ENCODE measurements around the gene OR4K2. TPM values are rescaled to one million over a fixed set of nuclear protein-coding genes. Genes with fewer than 3 reads are reported as not detected.

The OR4K2 gene
- total and polyA plus RNA-seq, 5 donors from 2014 or later, result not detected

- no peaks in the 10 kb centered on the region for H3K27me3 Mint-ChIP-seq
- Histone ChIP-seq H3K36me3 (ENCODE audit: control insufficient read depth, insufficient read depth, low read length) (no peaks in the 10 kb centered on the region), H3K27ac (ENCODE audit: insufficient read depth, low read length, poor library complexity, severe bottlenecking) (no peak overlapping the region), H3K9me3 (ENCODE audit: control insufficient read depth in 2 of 2, low read length in 2 of 2) (no peaks in the 10 kb centered on the region), H3K4me3 (ENCODE audit: low read depth, low read length) (no peak overlapping the region), H3K4me1 (ENCODE audit: control insufficient read depth, insufficient read depth, low read length, poor library complexity, severe bottlenecking) (no peaks in the 10 kb centered on the region), H3K27me3 (ENCODE audit: control insufficient read depth, insufficient read depth, low read length) (no peaks in the 10 kb centered on the region)
- H3K4me1 Mint-ChIP-seq, result no peaks in the 10 kb centered on the region
- no peak overlapping the region for H3K27ac Mint-ChIP-seq
- H3K4me3 Mint-ChIP-seq, result no peak overlapping the region
- ATAC-seq (ENCODE audit: low read depth in 2 of 2) (no peak), DNase-seq (no peak)
- no peaks in the 10 kb centered on the region for H3K36me3 Mint-ChIP-seq
- H3K9me3 Mint-ChIP-seq, result peaks cover 0 to 1% (median 0%) of the 10 kb centered on the region in 7 donors
Observed at GRCh38 chr14:19917955-19918518, 43.1 kb downstream of the OR4K2 start.

- Histone ChIP-seq H3K4me1 (ENCODE audit: control insufficient read depth, insufficient read depth, low read length, poor library complexity, severe bottlenecking) (no peaks in the 10 kb centered on the region), H3K4me3 (ENCODE audit: low read depth, low read length) (no peak overlapping the region), H3K27me3 (ENCODE audit: control insufficient read depth, insufficient read depth, low read length) (no peaks in the 10 kb centered on the region), H3K36me3 (ENCODE audit: control insufficient read depth, insufficient read depth, low read length) (no peaks in the 10 kb centered on the region), H3K9me3 (ENCODE audit: control insufficient read depth in 2 of 2, low read length in 2 of 2) (no peaks in the 10 kb centered on the region), H3K27ac (ENCODE audit: insufficient read depth, low read length, poor library complexity, severe bottlenecking) (no peak overlapping the region)
- H3K9me3 Mint-ChIP-seq, result peaks cover 0 to 1% (median 0%) of the 10 kb centered on the region in 7 donors
- no peak overlapping the region for H3K27ac Mint-ChIP-seq
- H3K27me3 Mint-ChIP-seq, result no peaks in the 10 kb centered on the region
- no peaks in the 10 kb centered on the region for H3K4me1 Mint-ChIP-seq
- no peaks in the 10 kb centered on the region for H3K36me3 Mint-ChIP-seq
- no peak for ATAC-seq (ENCODE audit: low read depth in 2 of 2)
- H3K4me3 Mint-ChIP-seq, result no peak overlapping the region
- DNase-seq, result no peak
Observed at GRCh38 chr14:19918553-19919264, 43.8 kb downstream of the OR4K2 start.

GRCh38 chr14:19920021-19920657 is 45.2 kb downstream of the OR4K2 start, which contains the start of gene OR4K5:
Gene OR4K5 (plus strand): TSS chr14:19920607. CDS start chr14:19920607, 0 bp downstream.
- Histone ChIP-seq H3K9me3 (ENCODE audit: control insufficient read depth in 2 of 2, low read length in 2 of 2) (no peaks in the 10 kb centered on the region), H3K27ac (ENCODE audit: insufficient read depth, low read length, poor library complexity, severe bottlenecking) (no peak within 1 kb of the TSS), H3K4me3 (ENCODE audit: low read depth, low read length) (no peak within 1 kb of the TSS), H3K27me3 (ENCODE audit: control insufficient read depth, insufficient read depth, low read length) (no peaks in the 10 kb centered on the region), H3K4me1 (ENCODE audit: control insufficient read depth, insufficient read depth, low read length, poor library complexity, severe bottlenecking) (no peaks in the 10 kb centered on the region), H3K36me3 (ENCODE audit: control insufficient read depth, insufficient read depth, low read length) (no peaks in the 10 kb centered on the region)
- no peak within 1 kb of the TSS for H3K4me3 Mint-ChIP-seq
- H3K27me3 Mint-ChIP-seq, result no peaks in the 10 kb centered on the region
- no peaks in the 10 kb centered on the region for H3K4me1 Mint-ChIP-seq
- peaks cover 0 to 3% (median 0%) of the 10 kb centered on the region in 7 donors for H3K9me3 Mint-ChIP-seq
- DNase-seq, result no peak
- no peak within 1 kb of the TSS for H3K27ac Mint-ChIP-seq
- ATAC-seq (ENCODE audit: low read depth in 2 of 2), result no peak
- no peaks in the 10 kb centered on the region for H3K36me3 Mint-ChIP-seq

- Histone ChIP-seq H3K4me1 (ENCODE audit: control insufficient read depth, insufficient read depth, low read length, poor library complexity, severe bottlenecking) (no peaks in the 10 kb centered on the region), H3K9me3 (ENCODE audit: control insufficient read depth in 2 of 2, low read length in 2 of 2) (no peaks in the 10 kb centered on the region), H3K4me3 (ENCODE audit: low read depth, low read length) (no peak within 1 kb of the TSS), H3K27me3 (ENCODE audit: control insufficient read depth, insufficient read depth, low read length) (no peaks in the 10 kb centered on the region), H3K27ac (ENCODE audit: insufficient read depth, low read length, poor library complexity, severe bottlenecking) (no peak within 1 kb of the TSS), H3K36me3 (ENCODE audit: control insufficient read depth, insufficient read depth, low read length) (no peaks in the 10 kb centered on the region)
- Mint-ChIP-seq H3K36me3 (no peaks in the 10 kb centered on the region), H3K27ac (no peak within 1 kb of the TSS), H3K9me3 (peaks cover 0 to 9% (median 0%) of the 10 kb centered on the region in 7 donors), H3K4me3 (no peak within 1 kb of the TSS), H3K27me3 (no peaks in the 10 kb centered on the region), H3K4me1 (peaks cover 0 to 5% (median 0%) of the 10 kb centered on the region in 4 donors)
- ATAC-seq (ENCODE audit: low read depth in 2 of 2) (no peak), DNase-seq (no peak)
Observed at GRCh38 chr14:19930617-19931016, 55.7 kb downstream of the OR4K2 start, which contains the start of gene OR4K1. Gene OR4K1 (plus strand): TSS chr14:19930917. CDS start chr14:19935667, 4,750 bp downstream.

Other genes with a start within 250 kb of the OR4K2 start
- not detected for gene OR11H2, start 161.3 kb upstream of the OR4K2 start, total RNA-seq
- gene OR11H2, start 161.3 kb upstream of the OR4K2 start, polyA plus RNA-seq, result not detected
- not detected for gene OR4Q3, start 131.6 kb upstream of the OR4K2 start, total RNA-seq
- not detected for gene OR4Q3, start 131.6 kb upstream of the OR4K2 start, polyA plus RNA-seq
- gene OR4M1, start 101.6 kb upstream of the OR4K2 start, total RNA-seq, result not detected
- not detected for gene OR4M1, start 101.6 kb upstream of the OR4K2 start, polyA plus RNA-seq
- not detected for gene OR4N2, start 71.4 kb upstream of the OR4K2 start, total RNA-seq
- not detected for gene OR4N2, start 71.4 kb upstream of the OR4K2 start, polyA plus RNA-seq
- not detected for gene OR4K5, start 45.5 kb downstream of the OR4K2 start, total RNA-seq
- not detected for gene OR4K5, start 45.5 kb downstream of the OR4K2 start, polyA plus RNA-seq
- not detected for gene OR4K1, start 55.8 kb downstream of the OR4K2 start, total RNA-seq
- not detected for gene OR4K1, start 55.8 kb downstream of the OR4K2 start, polyA plus RNA-seq
- not detected for gene OR4K15, start 100.4 kb downstream of the OR4K2 start, total RNA-seq
- gene OR4K15, start 100.4 kb downstream of the OR4K2 start, polyA plus RNA-seq, result not detected
- gene OR4Q2, start 127.0 kb downstream of the OR4K2 start, total RNA-seq, result not detected
- gene OR4Q2, start 127.0 kb downstream of the OR4K2 start, polyA plus RNA-seq, result not detected
- not detected for gene OR4K14, start 144.2 kb downstream of the OR4K2 start, total RNA-seq
- not detected for gene OR4K14, start 144.2 kb downstream of the OR4K2 start, polyA plus RNA-seq
- gene OR4K13, start 160.9 kb downstream of the OR4K2 start, total RNA-seq, result not detected
- gene OR4K13, start 160.9 kb downstream of the OR4K2 start, polyA plus RNA-seq, result not detected
- gene OR4L1, start 184.9 kb downstream of the OR4K2 start, total RNA-seq, result not detected
- not detected for gene OR4L1, start 184.9 kb downstream of the OR4K2 start, polyA plus RNA-seq
- not detected for gene OR4K17, start 235.6 kb downstream of the OR4K2 start, total RNA-seq
- not detected for gene OR4K17, start 235.6 kb downstream of the OR4K2 start, polyA plus RNA-seq

Measured in CD4-positive, CD25-positive, alpha-beta regulatory T cell (primary cell).